ENCODE results near the gene TIAL1.

GRCh38 chr10:119621078-119621384, 24.3 kb upstream of the TIAL1 start:
- TF ChIP-seq CTCF (IDR thresholded peaks at IDR 0.05) (no peak), POLR2A (IDR thresholded peaks at IDR 0.05) (no peak)

All from body of pancreas (tissue), 4 donors.